Left ventricle myocardium inferior (tissue), 1 donor: Measurements from ENCODE around the gene ZMAT5. TPM values are rescaled to one million over a fixed set of nuclear protein-coding genes. Genes with fewer than 3 reads are reported as not detected.
A peak's percentile ranks its signal among the peaks of the same experiment; 100 is the strongest.

Experiments used
- DNase-seq: peaks from one replicate; pipeline ENCODE4 v3.0.0-alpha.2; 2020
- H3K27ac ChIP-seq: fragments of 200-600 bp; replicated peaks from 2 replicates; pipeline ENCODE4 v1.8.0; 2021
- H3K27me3 ChIP-seq: fragments of 200-600 bp; 2 replicates; pipeline ENCODE4 v1.8.0; 2021; ENCODE audit warnings: low read depth
- H3K36me3 ChIP-seq: fragments of 200-600 bp; 2 replicates; pipeline ENCODE4 v1.8.0; 2021
- H3K4me1 ChIP-seq: fragments of 200-600 bp; 2 replicates; pipeline ENCODE4 v1.8.0; 2021
- H3K4me3 ChIP-seq: fragments of 200-600 bp; 2 replicates; pipeline ENCODE4 v1.8.0; 2021; ENCODE audit warnings: mild to moderate bottlenecking, moderate library complexity
- H3K9me3 ChIP-seq: fragments of 200-600 bp; replicated peaks from 2 replicates; pipeline ENCODE4 v1.8.0; 2021
- intact Hi-C: fragments of 100-400 bp; cut with micrococcal nuclease; formaldehyde crosslinking; loops from one replicate; pipeline ENCODE4 v1.11.0; 2022
- total RNA-seq: library from RNA; stranded (reverse); fragmentation: NEBNext Ultra II Directional; extraction: Animal tissue kit (Norgen Biotek cat#: 25700); gene quantifications from one replicate; pipeline ENCODE4 v1.2.1, GENCODE V29; 2021
- TF ChIP-seq, protein P1 (sequence below): fragments of 200-600 bp; IDR thresholded peaks from 2 replicates; pipeline ENCODE4 v1.8.0; 2021; ENCODE audit warnings: antibody characterized with exemption, mild to moderate bottlenecking, borderline replicate concordance
- donor health status: DM: no; HTN: yes; CAD: no; lungs with severe emphysema.

Gene ZMAT5
- total RNA-seq, 1 donor from 2014 or later, result 20.6 TPM

DNA sequence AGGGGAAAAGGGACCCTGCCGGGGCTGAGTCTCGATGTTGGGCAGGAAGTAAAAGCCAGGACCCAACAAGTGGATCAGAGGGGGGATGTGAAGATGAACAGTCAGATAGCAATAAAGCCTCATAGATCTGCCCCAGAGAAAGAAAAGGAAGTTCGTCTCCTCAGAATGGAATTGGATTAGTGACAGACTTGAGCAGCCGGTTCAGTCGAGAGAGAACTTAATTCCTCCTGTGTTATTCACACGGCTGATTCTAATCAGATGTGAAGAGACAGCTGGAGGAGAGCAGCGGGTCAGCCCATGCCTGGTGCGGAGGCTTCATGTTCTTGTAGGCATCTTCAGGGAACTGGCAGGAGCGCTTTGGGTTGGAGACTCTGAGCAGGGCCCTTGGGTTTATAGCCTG is 76.3 kb downstream of the ZMAT5 start:
- DNase-seq, result no peak
- peaks cover 5% of the 10 kb centered on the region for H3K4me1 ChIP-seq
- no peak overlapping the region for H3K4me3 ChIP-seq
- no peaks in the 10 kb centered on the region for H3K27me3 ChIP-seq
- TF ChIP-seq, protein P1, sequence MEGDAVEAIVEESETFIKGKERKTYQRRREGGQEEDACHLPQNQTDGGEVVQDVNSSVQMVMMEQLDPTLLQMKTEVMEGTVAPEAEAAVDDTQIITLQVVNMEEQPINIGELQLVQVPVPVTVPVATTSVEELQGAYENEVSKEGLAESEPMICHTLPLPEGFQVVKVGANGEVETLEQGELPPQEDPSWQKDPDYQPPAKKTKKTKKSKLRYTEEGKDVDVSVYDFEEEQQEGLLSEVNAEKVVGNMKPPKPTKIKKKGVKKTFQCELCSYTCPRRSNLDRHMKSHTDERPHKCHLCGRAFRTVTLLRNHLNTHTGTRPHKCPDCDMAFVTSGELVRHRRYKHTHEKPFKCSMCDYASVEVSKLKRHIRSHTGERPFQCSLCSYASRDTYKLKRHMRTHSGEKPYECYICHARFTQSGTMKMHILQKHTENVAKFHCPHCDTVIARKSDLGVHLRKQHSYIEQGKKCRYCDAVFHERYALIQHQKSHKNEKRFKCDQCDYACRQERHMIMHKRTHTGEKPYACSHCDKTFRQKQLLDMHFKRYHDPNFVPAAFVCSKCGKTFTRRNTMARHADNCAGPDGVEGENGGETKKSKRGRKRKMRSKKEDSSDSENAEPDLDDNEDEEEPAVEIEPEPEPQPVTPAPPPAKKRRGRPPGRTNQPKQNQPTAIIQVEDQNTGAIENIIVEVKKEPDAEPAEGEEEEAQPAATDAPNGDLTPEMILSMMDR, result no peak
- H3K9me3 ChIP-seq, result no peaks in the 10 kb centered on the region
- peaks cover 39% of the 10 kb centered on the region for H3K36me3 ChIP-seq
- intact Hi-C loops, result no loop called here
- H3K27ac ChIP-seq, result no peak overlapping the region

DNA sequence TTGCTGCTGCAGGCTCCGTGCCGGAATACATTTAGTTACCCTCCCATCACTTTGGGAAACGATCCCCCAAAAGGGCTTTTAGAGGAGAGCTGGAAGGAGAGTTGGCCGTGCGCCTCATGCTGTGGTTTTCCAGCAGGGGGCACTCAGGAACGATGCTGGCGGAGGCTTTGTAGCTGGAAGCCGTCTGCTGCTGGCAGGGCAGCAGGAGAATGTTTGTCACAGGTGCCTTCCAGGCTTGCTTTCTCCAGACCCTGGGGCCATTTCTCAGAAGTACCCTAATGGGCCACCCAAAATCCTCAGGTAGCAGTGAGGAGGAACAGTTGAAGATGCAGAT is 77.0 kb downstream of the ZMAT5 start:
- TF ChIP-seq, protein P1, result peak; percentile 77
- H3K36me3 ChIP-seq, result peaks cover 41% of the 10 kb centered on the region
- intact Hi-C loops, result no loop called here
- H3K4me3 ChIP-seq, result no peak overlapping the region
- H3K27ac ChIP-seq, result no peak overlapping the region
- H3K4me1 ChIP-seq, result peaks cover 5% of the 10 kb centered on the region
- H3K27me3 ChIP-seq, result no peaks in the 10 kb centered on the region
- no peaks in the 10 kb centered on the region for H3K9me3 ChIP-seq
- peak; percentile 46 for DNase-seq

DNA sequence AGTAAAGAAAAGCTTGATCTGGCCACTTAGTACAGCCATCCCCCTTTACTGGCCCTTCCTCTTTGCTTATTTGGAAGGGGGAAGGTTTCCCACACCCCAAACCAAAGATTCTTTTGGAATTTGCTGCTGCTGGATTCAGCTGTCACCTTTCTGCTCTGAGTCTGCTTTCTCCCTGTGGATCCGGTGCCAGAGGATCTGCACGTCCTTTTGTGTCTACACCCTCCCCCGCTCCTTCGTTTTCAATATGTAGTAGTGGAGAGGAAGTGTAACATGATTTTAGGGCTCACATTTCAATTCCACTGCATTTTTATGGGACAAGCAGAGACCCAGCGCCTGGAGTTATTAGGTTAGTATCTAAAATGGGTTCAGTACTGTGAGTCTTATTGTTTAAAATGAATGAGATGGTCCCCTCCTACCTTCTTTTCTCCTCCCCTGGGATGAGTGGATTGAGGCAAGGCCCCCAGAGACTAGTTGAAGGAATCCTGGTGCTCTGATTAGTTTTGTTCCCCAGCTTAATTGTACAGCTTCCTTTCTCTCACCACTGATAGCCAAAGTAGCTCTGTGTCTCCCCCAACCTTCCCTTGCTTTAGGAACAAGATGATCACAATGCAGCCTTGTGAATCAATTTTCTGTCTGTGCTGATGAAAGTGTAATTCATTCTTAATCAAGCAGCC is 77.5 kb downstream of the ZMAT5 start:
- no peak for DNase-seq
- Histone ChIP-seq H3K4me1 (peaks cover 5% of the 10 kb centered on the region), H3K27ac (no peak overlapping the region), H3K36me3 (peaks cover 41% of the 10 kb centered on the region), H3K9me3 (no peaks in the 10 kb centered on the region), H3K4me3 (no peak overlapping the region), H3K27me3 (no peaks in the 10 kb centered on the region)
- intact Hi-C loops, result no loop called here
- TF ChIP-seq, protein P1, result no peak

DNA sequence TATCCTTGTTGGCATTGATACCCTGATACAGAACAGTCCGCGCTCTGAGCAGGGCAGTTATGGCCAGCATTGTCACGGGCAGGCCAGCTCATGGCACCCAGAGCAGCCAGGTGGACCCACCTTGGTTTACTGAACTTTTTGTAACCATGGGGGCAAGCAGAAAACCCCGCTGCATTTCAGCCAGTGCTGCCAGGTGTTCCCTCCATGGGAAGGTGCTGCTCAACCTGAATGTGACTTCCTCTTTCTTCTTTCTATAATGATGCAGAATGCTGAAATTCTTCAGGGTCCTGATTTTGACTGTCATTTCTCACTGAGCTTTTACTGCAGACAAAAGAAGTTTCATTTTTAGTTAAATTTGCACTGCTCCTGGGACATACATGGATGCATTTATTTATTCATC is 82.6 kb downstream of the ZMAT5 start:
- DNase-seq, result no peak
- Histone ChIP-seq H3K27ac (no peak overlapping the region), H3K4me1 (no peaks in the 10 kb centered on the region), H3K9me3 (no peaks in the 10 kb centered on the region), H3K27me3 (no peaks in the 10 kb centered on the region), H3K4me3 (no peak overlapping the region), H3K36me3 (peaks cover 80% of the 10 kb centered on the region)
- TF ChIP-seq, protein P1, result no peak
- intact Hi-C loops, result no loop called here

- no peak overlapping the region for H3K4me3 ChIP-seq
- H3K9me3 ChIP-seq, result no peaks in the 10 kb centered on the region
- H3K36me3 ChIP-seq, result peaks cover 87% of the 10 kb centered on the region
- no peak for DNase-seq
- no peaks in the 10 kb centered on the region for H3K27me3 ChIP-seq
- no peaks in the 10 kb centered on the region for H3K4me1 ChIP-seq
- H3K27ac ChIP-seq, result no peak overlapping the region
- TF ChIP-seq, protein P1, result no peak
- intact Hi-C loops, result no loop called here
Observed at GRCh38 chr22:29683536-29683935, 83.3 kb downstream of the ZMAT5 start.

Other genes starting within 250 kb of the ZMAT5 start
- gene THOC5, start 213.2 kb downstream of the ZMAT5 start, total RNA-seq, result 39.3 TPM
- 17.2 TPM for gene NIPSNAP1, start 185.9 kb downstream of the ZMAT5 start, total RNA-seq
- gene NF2, start 163.4 kb downstream of the ZMAT5 start, total RNA-seq, result 38.5 TPM
- gene CABP7, start 47.0 kb downstream of the ZMAT5 start, total RNA-seq, result not detected
- 403 TPM for gene UQCR10, start 362 bp upstream of the ZMAT5 start, total RNA-seq
- gene ASCC2, start 71.3 kb upstream of the ZMAT5 start, total RNA-seq, result 34.7 TPM
- 31.3 TPM for gene MTMR3, start 116.2 kb upstream of the ZMAT5 start, total RNA-seq